ENCODE results near the gene OCA2. TPM values are rescaled to one million over a fixed set of nuclear protein-coding genes. Genes with fewer than 3 reads are reported as not detected.

The OCA2 gene
- polyA plus RNA-seq, 3 donors = not detected

DNA sequence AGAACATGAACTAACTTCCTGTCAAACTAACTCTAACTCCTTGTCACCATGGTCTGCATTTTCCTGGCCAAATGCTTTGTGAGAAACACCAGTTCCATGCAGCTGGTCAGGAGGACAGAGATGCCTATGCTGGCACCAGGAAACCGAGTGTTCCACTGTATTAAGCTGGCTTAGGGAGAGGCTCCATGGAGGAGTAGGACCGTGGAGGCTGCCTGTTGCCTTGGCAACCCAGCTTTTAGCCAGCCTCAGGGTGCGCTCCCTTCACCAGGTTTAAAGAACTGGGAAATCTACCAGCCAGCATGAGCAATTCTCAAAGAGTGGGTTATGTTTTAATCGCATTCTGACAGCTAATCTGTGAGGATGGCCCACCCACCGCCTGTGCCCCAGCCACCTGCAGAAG is 394.1 kb downstream of the OCA2 start:
- WGBS (ENCODE audit: insufficient coverage) = 79% methylated on average over 5 of the region's 5 CpGs
- intact Hi-C loops (cut with micrococcal nuclease) = no loop called here
- no peak for DNase-seq
- Mint-ChIP-seq H3K9me3 (peaks cover 18 to 33% (median 22%) of the 10 kb centered on the region in 7 donors), H3K4me1 (no peaks in the 10 kb centered on the region), H3K36me3 (no peaks in the 10 kb centered on the region), H3K4me3 (no peak overlapping the region), H3K27ac (no peak overlapping the region), H3K27me3 (ENCODE audit: low read depth in 3 of 3) (peaks cover 0 to 2% (median 1%) of the 10 kb centered on the region in 3 donors)
- TF ChIP-seq, protein P1, sequence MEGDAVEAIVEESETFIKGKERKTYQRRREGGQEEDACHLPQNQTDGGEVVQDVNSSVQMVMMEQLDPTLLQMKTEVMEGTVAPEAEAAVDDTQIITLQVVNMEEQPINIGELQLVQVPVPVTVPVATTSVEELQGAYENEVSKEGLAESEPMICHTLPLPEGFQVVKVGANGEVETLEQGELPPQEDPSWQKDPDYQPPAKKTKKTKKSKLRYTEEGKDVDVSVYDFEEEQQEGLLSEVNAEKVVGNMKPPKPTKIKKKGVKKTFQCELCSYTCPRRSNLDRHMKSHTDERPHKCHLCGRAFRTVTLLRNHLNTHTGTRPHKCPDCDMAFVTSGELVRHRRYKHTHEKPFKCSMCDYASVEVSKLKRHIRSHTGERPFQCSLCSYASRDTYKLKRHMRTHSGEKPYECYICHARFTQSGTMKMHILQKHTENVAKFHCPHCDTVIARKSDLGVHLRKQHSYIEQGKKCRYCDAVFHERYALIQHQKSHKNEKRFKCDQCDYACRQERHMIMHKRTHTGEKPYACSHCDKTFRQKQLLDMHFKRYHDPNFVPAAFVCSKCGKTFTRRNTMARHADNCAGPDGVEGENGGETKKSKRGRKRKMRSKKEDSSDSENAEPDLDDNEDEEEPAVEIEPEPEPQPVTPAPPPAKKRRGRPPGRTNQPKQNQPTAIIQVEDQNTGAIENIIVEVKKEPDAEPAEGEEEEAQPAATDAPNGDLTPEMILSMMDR (IDR thresholded peaks at IDR 0.05) = no peak
- no peaks in the 10 kb centered on the region for H3K27me3 ChIP-seq (ENCODE audit: control insufficient read depth in 2 of 2, insufficient read depth in 2 of 2, low read length in 2 of 2)
- H3K4me1 ChIP-seq (ENCODE audit: control insufficient read depth in 1 of 2, insufficient read depth in 2 of 2, low read length in 2 of 2) = no peaks in the 10 kb centered on the region
- H2AFZ ChIP-seq (ENCODE audit: insufficient read depth, low read depth, low read length, poor library complexity, severe bottlenecking) = no peak overlapping the region
- H3K4me2 ChIP-seq (replicated peaks; ENCODE audit: extremely low read depth, low read length, poor library complexity, severe bottlenecking) = no peak overlapping the region
- H3K9me3 ChIP-seq (replicated peaks in 1 of 2; ENCODE audit: control insufficient read depth in 1 of 2, insufficient read depth in 1 of 2, low read length in 2 of 2) = peaks cover 41 to 67% of the 10 kb centered on the region in 2 donors
- no peaks in the 10 kb centered on the region for H4K20me1 ChIP-seq (ENCODE audit: insufficient read depth, low read length)
- no peak overlapping the region for H3K9ac ChIP-seq (ENCODE audit: insufficient read depth, low read length, poor library complexity, severe bottlenecking)
- no peaks in the 10 kb centered on the region for H3K36me3 ChIP-seq (replicated peaks in 1 of 2; ENCODE audit: control insufficient read depth in 1 of 2, insufficient read depth in 2 of 2, low read length in 2 of 2)
- H3K4me3 ChIP-seq (replicated peaks in 1 of 3; ENCODE audit: low read depth in 2 of 3, low read length in 3 of 3) = no peak overlapping the region
- no peak overlapping the region for H3K27ac ChIP-seq (ENCODE audit: low read depth in 1 of 2, low read length in 2 of 2)
- H3K79me2 ChIP-seq (ENCODE audit: insufficient read depth, low read length) = no peaks in the 10 kb centered on the region

Other genes starting within 250 kb of the OCA2 start
- gene HERC2, start 222.9 kb upstream of the OCA2 start, polyA plus RNA-seq = 1 to 10 TPM; 3.1 to 9.0 (median 4.7) TPM